Adrenal gland (tissue), 12 donors: ENCODE measurements around the gene ITGA2B. TPM values are rescaled to one million over a fixed set of nuclear protein-coding genes. Genes with fewer than 3 reads are reported as not detected.
A peak's percentile ranks its signal among the peaks of the same experiment; 100 is the strongest.

Source experiments
- DNase-seq, 7 donors: peaks; one replicate each; pipeline ENCODE4 v3.0.0-alpha.2; 2019 to 2020
- H3K27ac ChIP-seq, 5 donors: fragments of 200-600 bp; sonication (generic) in 4 of 5; 1 replicate in 3 of 5; 2 replicates in 2 of 5; pipeline versions ENCODE4 v1.5.1 to v1.8.0; 2016 to 2020; ENCODE audit warnings: mild to moderate bottlenecking in 1 of 5
- H3K27me3 ChIP-seq: fragments of 200-600 bp; 2 replicates; pipeline ENCODE4 v1.8.0; 2021
- H3K36me3 ChIP-seq, 2 donors: fragments of 200-600 bp; replicated peaks in 1 of 2; 1 replicate in 1 of 2; 2 replicates in 1 of 2; pipeline versions ENCODE4 v1.5.1 to v1.8.0; 2018 to 2022
- H3K4me1 ChIP-seq, 2 donors: fragments of 200-600 bp; replicated peaks in 1 of 2; 1 replicate in 1 of 2; 2 replicates in 1 of 2; pipeline versions ENCODE4 v1.5.1 to v1.8.0; 2018 to 2021
- H3K4me3 ChIP-seq, 4 donors: fragments of 200-600 bp; sonication (generic) in 3 of 4; one replicate each; pipeline ENCODE4 v1.5.1; 2016 to 2018
- H3K9me3 ChIP-seq, 3 donors: fragments of 200-600 bp; sonication (generic) in 1 of 3; replicated peaks in 1 of 3; 1 replicate in 2 of 3; 2 replicates in 1 of 3; pipeline versions ENCODE4 v1.5.1 to v1.8.0; 2016 to 2021
- CTCF ChIP-seq, 6 experiments: fragments of 450-650 bp in 4 of 6; fragments of 200-600 bp in 2 of 6; sonication (generic) in 1 of 6; IDR thresholded peaks; 1 replicate in 5 of 6; 2 replicates in 1 of 6; pipeline versions ENCODE4 v1.5.1 to v1.8.0; 2016 to 2021; ENCODE audit warnings: antibody characterized with exemption in 6 of 6, mild to moderate bottlenecking in 2 of 6, moderate library complexity in 1 of 6
- POLR2A ChIP-seq, 2 donors: fragments of 450-650 bp; IDR thresholded peaks; one replicate each; pipeline ENCODE4 v1.6.1; 2017; ENCODE audit warnings: antibody characterized with exemption in 2 of 2, mild to moderate bottlenecking in 2 of 2, moderate library complexity in 1 of 2
- WGBS, 4 donors: extraction: QIAGEN DNeasy Blood & Tissue Kit in 2 of 4; methylation state at CpG; one replicate each; pipeline versions ENCODE4 v1.1.5 to v1.1.7; 2013 to 2017; 5-methylcytosine and 5-hydroxymethylcytosine counted together
- intact Hi-C, 2 donors: fragments of 100-400 bp; cut with DNase I; formaldehyde crosslinking; loops; one replicate each; pipeline versions ENCODE4 v1.14.1 to v1.15.0; 2022 to 2023
- polyA plus RNA-seq, 3 donors: library from polyadenylated mRNA; stranded (reverse); fragments of 200-250 nt in 2 of 3; fragments of 350-450 nt in 1 of 3; fragmentation: Illumina TruSeq in 1 of 3; extraction: RNeasy Lipid Tissue Mini Kit (QIAGEN cat#74804) in 1 of 3; gene quantifications; one replicate each; pipeline ENCODE4 v1.2.3, GENCODE V29; 2013 to 2014
- total RNA-seq, 9 donors: library from RNA; depleted of rRNA in 4 of 9; stranded (reverse); fragments of >200 nt in 4 of 9; fragments of 120-200 nt in 1 of 9; fragmentation: NEBNext Ultra II Directional in 1 of 9; extraction: Animal tissue kit (Norgen Biotek cat#: 25700) in 1 of 9; gene quantifications; one replicate each; pipeline versions ENCODE4 v1.1.0 to v1.2.4, GENCODE V29; 2013 to 2023
- donor health status: healthy with polysubstance abuse.
- donor health status: Bipolar disorder and iron deficiency.
- donor health status: DM: yes; HTN: yes; CAD: no.
- donor health status: DM: no; HTN: no; CAD: no.
- donor health status: DM: no; HTN: no; CAD: no.
- donor health status: DM: yes; HTN: yes; CAD: no.

ITGA2B gene
- total and polyA plus RNA-seq, 12 donors, result 0.06 to 3.2 (median 0.74) TPM; not detected in 1

GRCh38 chr17:44400226-44400847 lies 10.9 kb upstream of the ITGA2B start:
- H3K4me1 ChIP-seq, result no peaks in the 10 kb centered on the region
- H3K4me3 ChIP-seq, result no peak overlapping the region
- no peak overlapping the region for H3K27ac ChIP-seq
- H3K27me3 ChIP-seq, result no peaks in the 10 kb centered on the region
- 87 to 99% (median 92%) methylated on average over 3 of the region's 3 CpGs for WGBS, 4 donors
- intact Hi-C loops, result no loop called here
- TF ChIP-seq POLR2A (IDR thresholded peaks at IDR 0.05), result no peak
- peak; percentile 13 to 51 (median 36) for TF ChIP-seq CTCF (IDR thresholded peaks at IDR 0.05)
- H3K9me3 ChIP-seq, result no peaks in the 10 kb centered on the region
- DNase-seq, result peak in 1 of 7 donors; percentile 17
- peaks cover 0 to 44% of the 10 kb centered on the region in 2 donors for H3K36me3 ChIP-seq

- H3K4me1 ChIP-seq, result no peaks in the 10 kb centered on the region
- no peaks in the 10 kb centered on the region for H3K9me3 ChIP-seq
- H3K36me3 ChIP-seq, result peaks cover 0 to 34% of the 10 kb centered on the region in 2 donors
- no peak for DNase-seq
- no peaks in the 10 kb centered on the region for H3K27me3 ChIP-seq
- TF ChIP-seq CTCF (IDR thresholded peaks at IDR 0.05) (no peak), POLR2A (IDR thresholded peaks at IDR 0.05) (no peak)
- H3K27ac ChIP-seq, result no peak overlapping the region
- no peak overlapping the region for H3K4me3 ChIP-seq
- WGBS, 4 donors, result 93 to 96% (median 95%) methylated on average over 25 to 41 of the region's 41 CpGs
- intact Hi-C loops, result loop anchor here in 1 of 2 donors (10.0 kb wide), 1 partner anchor 106 kb away; the partner anchor contains the start of gene GPATCH8
Observed at GRCh38 chr17:44398692-44399691, 9.5 kb upstream of the ITGA2B start.

GRCh38 chr17:44397479-44398440 lies 8.3 kb upstream of the ITGA2B start:
- no peak for DNase-seq
- TF ChIP-seq POLR2A (IDR thresholded peaks at IDR 0.05) (no peak), CTCF (IDR thresholded peaks at IDR 0.05) (no peak)
- Histone ChIP-seq H3K9me3 (no peaks in the 10 kb centered on the region), H3K27ac (no peak overlapping the region), H3K4me3 (no peak overlapping the region), H3K27me3 (no peaks in the 10 kb centered on the region), H3K36me3 (peaks cover 0 to 30% of the 10 kb centered on the region in 2 donors), H3K4me1 (no peaks in the 10 kb centered on the region)
- WGBS, 4 donors, result 93 to 98% (median 96%) methylated on average over 7 to 8 of the region's 8 CpGs
- intact Hi-C loops, result loop anchor here in 1 of 2 donors (10.0 kb wide), 1 partner anchor 107 kb away; the partner anchor contains the start of gene GPATCH8
